ENCODE results near the gene CFAP68. TPM values are rescaled to one million over a fixed set of nuclear protein-coding genes. Genes with fewer than 3 reads are reported as not detected.

The CFAP68 gene
- total and polyA plus RNA-seq, 2 experiments from 2014 or later: 9.9 to 20.2 TPM

DNA sequence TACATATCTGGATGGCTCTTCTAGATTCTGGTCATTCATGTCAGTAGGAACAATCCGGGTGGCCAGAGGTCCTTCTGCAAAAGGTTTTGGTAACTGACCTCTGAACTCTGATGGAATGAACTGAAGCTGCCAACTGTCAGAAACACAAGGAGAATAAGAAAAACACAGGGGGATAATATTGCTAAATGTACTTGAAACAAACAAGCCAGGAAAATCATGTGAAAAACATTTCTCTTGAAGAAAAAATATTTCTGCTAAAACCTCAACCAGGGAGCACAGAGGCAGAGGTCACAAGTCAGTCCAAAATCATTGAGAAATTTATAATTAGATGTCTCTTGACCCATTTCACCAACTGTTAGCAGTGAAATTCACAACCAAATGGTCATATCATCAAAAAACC, 43.2 kb upstream of the CFAP68 start:
- 59 to 61% methylated on average over 1 of the region's 1 CpG for WGBS, 2 experiments (ENCODE audit: low coverage in 1 of 2, low lambda C conversion rate in 2 of 2, missing lambda C conversion rate in 2 of 2)
- TF ChIP-seq EZH2phosphoT487 (IDR thresholded peaks at IDR 0.05; ENCODE audit: insufficient read depth, low read depth) (no peak), EZH2 (IDR thresholded peaks at IDR 0.05; ENCODE audit: insufficient read depth, poor library complexity, severe bottlenecking) (no peak)
- H3F3A ChIP-seq (ENCODE audit: insufficient read depth): peaks cover 7% of the 10 kb centered on the region; the same call in 1 of the 2 replicates

DNA sequence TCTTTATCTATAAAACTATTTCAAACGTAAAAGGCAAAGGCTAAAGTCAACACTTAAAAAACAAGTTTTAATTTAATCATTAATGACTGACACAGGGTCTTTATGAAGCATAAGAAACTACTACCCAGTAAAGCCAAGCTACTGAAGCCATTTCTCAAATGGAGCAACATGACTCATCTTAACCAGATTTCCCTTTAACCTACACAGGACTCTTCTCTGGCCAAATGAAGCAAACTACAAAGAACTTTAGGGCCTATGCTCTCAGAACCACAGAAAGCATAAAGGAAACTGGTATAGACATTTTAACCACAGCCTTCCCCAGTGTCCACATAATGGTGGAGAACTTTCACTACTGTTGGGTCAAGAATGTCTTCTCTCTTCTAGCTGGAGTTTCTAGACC, 42.6 kb upstream of the CFAP68 start:
- Histone ChIP-seq H3K36me3 (ENCODE audit: low read depth) (peaks cover 12% of the 10 kb centered on the region; the same call in 1 of the 2 replicates), H4K20me1 (ENCODE audit: insufficient read depth) (no peaks in the 10 kb centered on the region), H2AFZ (no peak overlapping the region), H3K27ac (no peak overlapping the region), H3K4me3 (no peak overlapping the region), H3K27me3 (replicated peaks; ENCODE audit: insufficient read depth) (no peaks in the 10 kb centered on the region), H3K4me1 (ENCODE audit: insufficient read depth) (peaks cover 30% of the 10 kb centered on the region), H3K9me3 (ENCODE audit: low read depth) (no peaks in the 10 kb centered on the region), H3F3A (ENCODE audit: insufficient read depth) (peaks cover 11% of the 10 kb centered on the region; the same call in 1 of the 2 replicates), H3K79me2 (ENCODE audit: insufficient read depth) (no peaks in the 10 kb centered on the region), H3K9me2 (ENCODE audit: insufficient read depth) (no peaks in the 10 kb centered on the region), H3K9ac (no peak overlapping the region), H3K4me2 (ENCODE audit: unreplicated experiment) (no peak overlapping the region)
- in situ Hi-C loops (cut with MboI): no loop called here
- TF ChIP-seq EZH2 (IDR thresholded peaks at IDR 0.05; ENCODE audit: insufficient read depth, poor library complexity, severe bottlenecking) (no peak), EZH2phosphoT487 (IDR thresholded peaks at IDR 0.05; ENCODE audit: insufficient read depth, low read depth) (no peak)
- 95 to 97% methylated on average over 1 of the region's 1 CpG for WGBS, 2 experiments (ENCODE audit: low coverage in 1 of 2, low lambda C conversion rate in 2 of 2, missing lambda C conversion rate in 2 of 2)
- DNase-seq: peak; percentile 33

More for the DNA sequence above, 43.2 kb upstream of the CFAP68 start:
- Histone ChIP-seq H3K4me3 (no peak overlapping the region), H3K9me2 (ENCODE audit: insufficient read depth) (no peaks in the 10 kb centered on the region), H3K79me2 (ENCODE audit: insufficient read depth) (no peaks in the 10 kb centered on the region), H4K20me1 (ENCODE audit: insufficient read depth) (no peaks in the 10 kb centered on the region), H3K9ac (no peak overlapping the region), H3K9me3 (ENCODE audit: low read depth) (no peaks in the 10 kb centered on the region), H3K27me3 (replicated peaks; ENCODE audit: insufficient read depth) (no peaks in the 10 kb centered on the region), H3K27ac (no peak overlapping the region), H3K4me1 (ENCODE audit: insufficient read depth) (peaks cover 26% of the 10 kb centered on the region), H3K36me3 (ENCODE audit: low read depth) (peaks cover 12% of the 10 kb centered on the region; the same call in 1 of the 2 replicates), H2AFZ (no peak overlapping the region), H3K4me2 (ENCODE audit: unreplicated experiment) (no peak overlapping the region)
- in situ Hi-C loops (cut with MboI): no loop called here
- DNase-seq: no peak

DNA sequence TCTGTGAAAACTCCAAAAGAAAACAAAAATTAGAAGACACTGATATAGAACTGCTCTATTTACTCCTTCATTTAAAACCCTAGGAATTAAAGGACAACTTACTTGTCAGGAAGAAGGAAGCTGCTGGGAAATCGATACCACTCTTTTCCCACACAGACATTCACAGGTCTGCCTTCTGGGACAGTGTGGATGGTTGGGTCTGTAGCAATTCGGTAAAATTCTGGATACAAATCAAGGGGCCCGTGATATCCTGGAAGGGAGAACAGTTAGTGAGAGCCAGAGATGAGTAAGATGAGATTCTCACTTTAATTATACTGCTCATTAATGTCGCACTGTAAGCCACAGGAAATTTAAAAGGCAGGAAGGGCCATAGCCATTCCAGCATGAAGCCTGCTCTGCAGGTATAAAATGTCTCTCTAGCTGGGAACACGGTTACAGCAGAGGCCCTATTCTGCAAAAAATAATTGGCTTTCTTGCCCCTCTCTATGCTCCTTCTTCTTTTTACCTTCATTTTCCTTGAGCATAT, 41.9 kb upstream of the CFAP68 start:
- Histone ChIP-seq H3F3A (ENCODE audit: insufficient read depth) (peaks cover 18% of the 10 kb centered on the region; the same call in 1 of the 2 replicates), H3K27ac (no peak overlapping the region), H3K36me3 (ENCODE audit: low read depth) (peaks cover 12% of the 10 kb centered on the region; the same call in 1 of the 2 replicates), H3K4me1 (ENCODE audit: insufficient read depth) (peaks cover 33% of the 10 kb centered on the region), H3K79me2 (ENCODE audit: insufficient read depth) (no peaks in the 10 kb centered on the region), H3K9me3 (ENCODE audit: low read depth) (no peaks in the 10 kb centered on the region), H3K4me2 (ENCODE audit: unreplicated experiment) (no peak overlapping the region), H3K27me3 (replicated peaks; ENCODE audit: insufficient read depth) (no peaks in the 10 kb centered on the region), H3K4me3 (no peak overlapping the region), H3K9me2 (ENCODE audit: insufficient read depth) (no peaks in the 10 kb centered on the region), H4K20me1 (ENCODE audit: insufficient read depth) (no peaks in the 10 kb centered on the region), H3K9ac (no peak overlapping the region), H2AFZ (no peak overlapping the region)
- DNase-seq: no peak
- in situ Hi-C loops (cut with MboI): no loop called here
- TF ChIP-seq EZH2phosphoT487 (IDR thresholded peaks at IDR 0.05; ENCODE audit: insufficient read depth, low read depth) (no peak), EZH2 (IDR thresholded peaks at IDR 0.05; ENCODE audit: insufficient read depth, poor library complexity, severe bottlenecking) (no peak)
- WGBS, 2 experiments (ENCODE audit: low coverage in 1 of 2, low lambda C conversion rate in 2 of 2, missing lambda C conversion rate in 2 of 2): 97 to 99% methylated on average over 5 of the region's 5 CpGs

DNA sequence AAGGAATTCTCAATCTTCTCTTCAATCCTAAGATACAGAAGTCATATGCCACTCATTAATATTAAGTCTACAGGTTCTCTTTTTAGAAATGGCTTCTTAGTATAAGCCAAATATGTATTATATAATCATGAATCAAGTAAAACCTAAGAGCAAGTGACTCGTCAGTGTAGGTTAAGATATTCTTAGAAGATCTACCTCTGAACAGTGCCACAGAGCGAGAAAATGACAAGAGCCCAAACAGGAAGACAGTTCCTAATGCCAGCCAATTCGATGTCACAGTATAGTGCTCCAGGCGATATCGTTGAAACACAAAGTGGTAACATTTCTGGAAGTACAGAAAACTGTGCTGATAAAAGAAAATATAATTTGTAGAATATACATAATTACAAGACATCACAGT, 41.3 kb upstream of the CFAP68 start:
- 97 to 98% methylated on average over 5 of the region's 5 CpGs for whole genome bisulfite sequencing, 2 experiments (ENCODE audit: low coverage in 1 of 2, low lambda C conversion rate in 2 of 2, missing lambda C conversion rate in 2 of 2)
- no peak overlapping the region for H2AFZ ChIP-seq
- in situ Hi-C loops (cut with MboI): no loop called here

More for the DNA sequence above, 41.3 kb upstream of the CFAP68 start:
- peaks cover 33% of the 10 kb centered on the region for H3K4me1 ChIP-seq (ENCODE audit: insufficient read depth)
- no peaks in the 10 kb centered on the region for H3K9me3 ChIP-seq (ENCODE audit: low read depth)
- peaks cover 19% of the 10 kb centered on the region; the same call in 1 of the 2 replicates for H3F3A ChIP-seq (ENCODE audit: insufficient read depth)
- peaks cover 14% of the 10 kb centered on the region; the same call in 1 of the 2 replicates for H3K36me3 ChIP-seq (ENCODE audit: low read depth)
- TF ChIP-seq EZH2 (IDR thresholded peaks at IDR 0.05; ENCODE audit: insufficient read depth, poor library complexity, severe bottlenecking) (no peak), EZH2phosphoT487 (IDR thresholded peaks at IDR 0.05; ENCODE audit: insufficient read depth, low read depth) (no peak)
- H3K27me3 ChIP-seq (replicated peaks; ENCODE audit: insufficient read depth): no peaks in the 10 kb centered on the region
- H3K9me2 ChIP-seq (ENCODE audit: insufficient read depth): no peaks in the 10 kb centered on the region
- no peaks in the 10 kb centered on the region for H3K79me2 ChIP-seq (ENCODE audit: insufficient read depth)
- no peaks in the 10 kb centered on the region for H4K20me1 ChIP-seq (ENCODE audit: insufficient read depth)
- no peak overlapping the region for H3K4me2 ChIP-seq (ENCODE audit: unreplicated experiment)
- no peak for DNase-seq
- no peak overlapping the region for H3K4me3 ChIP-seq
- no peak overlapping the region for H3K27ac ChIP-seq
- H3K9ac ChIP-seq: no peak overlapping the region

Data from GM23248 (cell line).